D721Med (cell line): Measurements from ENCODE around the gene CD1B.

Source experiments
- DNase-seq: peaks from one replicate; pipeline ENCODE4 v3.0.0; 2011; ENCODE audit warnings: low spot score; ENCODE audit not compliant: insufficient read length
- FAIRE-seq: peaks from 2 replicates; lab custom pipeline; 2011; peaks lifted over from hg19 to GRCh38; lab: Jason Lieb, UNC
- CTCF ChIP-seq: IDR thresholded peaks from 2 replicates; pipeline ENCODE4 v1.5.1; 2012; ENCODE audit warnings: mild to moderate bottlenecking, control low read depth; ENCODE audit not compliant: insufficient read depth; ENCODE audit errors: missing control alignments

The CD1B gene

GRCh38 chr1:158328426-158328825 lies 2.9 kb downstream of the CD1B start:
- FAIRE-seq, result no peak

GRCh38 chr1:158327481-158327880 lies 3.9 kb downstream of the CD1B start:
- DNase-seq, result no peak
- no peak for FAIRE-seq
- TF ChIP-seq CTCF, result no peak

More at GRCh38 chr1:158328426-158328825, 2.9 kb downstream of the CD1B start:
- DNase-seq, result no peak
- TF ChIP-seq CTCF, result no peak

- DNase-seq (no peak), FAIRE-seq (no peak)
- TF ChIP-seq CTCF, result no peak
Observed at GRCh38 chr1:158324395-158324794, 6.9 kb downstream of the CD1B start.

- no peak for TF ChIP-seq CTCF
- FAIRE-seq (no peak), DNase-seq (no peak)
Observed at GRCh38 chr1:158323866-158324265, 7.5 kb downstream of the CD1B start.

GRCh38 chr1:158311066-158311465 lies 20.3 kb downstream of the CD1B start:
- no peak for TF ChIP-seq CTCF
- FAIRE-seq, result no peak
- DNase-seq, result no peak

- no peak for FAIRE-seq
- no peak for TF ChIP-seq CTCF
- DNase-seq, result no peak
Observed at GRCh38 chr1:158310623-158311022, 20.7 kb downstream of the CD1B start.

GRCh38 chr1:158295791-158296190 lies 35.5 kb downstream of the CD1B start:
- FAIRE-seq, result no peak

More at GRCh38 chr1:158295791-158296190, 35.5 kb downstream of the CD1B start:
- no peak for TF ChIP-seq CTCF
- no peak for DNase-seq
